NT2/D1 (cell line): Measurements from ENCODE around the gene GSTO2.

Experiments
- DNase-seq: peaks from one replicate; pipeline ENCODE4 v3.0.0-alpha.2; 2011; ENCODE audit warnings: low read depth, low spot score
- H3K27me3 ChIP-seq: 2 replicates; pipeline ENCODE4 v1.6.0; 2011; ENCODE audit warnings: mild to moderate bottlenecking; ENCODE audit not compliant: insufficient read length, insufficient read depth
- H3K36me3 ChIP-seq: 2 replicates; pipeline ENCODE4 v1.6.1; 2011; ENCODE audit warnings: mild to moderate bottlenecking, low read length, mixed read lengths; ENCODE audit not compliant: insufficient read depth, insufficient read length
- H3K4me1 ChIP-seq: 2 replicates; pipeline ENCODE4 v1.5.1; 2011; ENCODE audit not compliant: insufficient read depth, insufficient read length
- H3K4me3 ChIP-seq: 2 replicates; pipeline ENCODE4 v1.5.1; 2011; ENCODE audit warnings: low read depth; ENCODE audit not compliant: insufficient read length
- H3K9ac ChIP-seq: 2 replicates; pipeline ENCODE4 v1.6.0; 2011; ENCODE audit warnings: low read depth; ENCODE audit not compliant: insufficient read length
- H3K9me3 ChIP-seq: 2 replicates; pipeline ENCODE4 v1.5.1; 2011; ENCODE audit warnings: mild to moderate bottlenecking, low read length; ENCODE audit not compliant: insufficient read depth
- SUZ12 ChIP-seq: IDR thresholded peaks from 2 replicates; pipeline ENCODE4 v1.6.1; 2011; ENCODE audit not compliant: insufficient read length, insufficient read depth; ENCODE audit errors: extremely low read depth
- YY1 ChIP-seq: IDR thresholded peaks from 2 replicates; pipeline ENCODE4 v1.6.1; 2011; ENCODE audit not compliant: insufficient read length, insufficient read depth
- ZNF274 ChIP-seq: IDR thresholded peaks from 2 replicates; pipeline ENCODE4 v1.6.1; 2011; ENCODE audit warnings: mild to moderate bottlenecking, low read depth, low read length

The GSTO2 gene

GRCh38 chr10:104259999-104260774, 8.8 kb upstream of the GSTO2 start:
- peaks cover 78% of the 10 kb centered on the region for H3K36me3 ChIP-seq
- H3K4me1 ChIP-seq, result no peaks in the 10 kb centered on the region
- no peaks in the 10 kb centered on the region for H3K27me3 ChIP-seq
- no peak for TF ChIP-seq ZNF274
- no peak for TF ChIP-seq YY1
- no peak for TF ChIP-seq SUZ12
- DNase-seq, result no peak
- H3K9me3 ChIP-seq, result no peaks in the 10 kb centered on the region
- no peak overlapping the region for H3K4me3 ChIP-seq
- no peak overlapping the region for H3K9ac ChIP-seq

- Histone ChIP-seq H3K4me1 (no peaks in the 10 kb centered on the region), H3K4me3 (no peak overlapping the region), H3K27me3 (no peaks in the 10 kb centered on the region), H3K9ac (no peak overlapping the region), H3K36me3 (peaks cover 83% of the 10 kb centered on the region), H3K9me3 (no peaks in the 10 kb centered on the region)
- no peak for TF ChIP-seq YY1
- DNase-seq, result no peak
Measured at GRCh38 chr10:104260775-104261115, 8.2 kb upstream of the GSTO2 start.

DNA sequence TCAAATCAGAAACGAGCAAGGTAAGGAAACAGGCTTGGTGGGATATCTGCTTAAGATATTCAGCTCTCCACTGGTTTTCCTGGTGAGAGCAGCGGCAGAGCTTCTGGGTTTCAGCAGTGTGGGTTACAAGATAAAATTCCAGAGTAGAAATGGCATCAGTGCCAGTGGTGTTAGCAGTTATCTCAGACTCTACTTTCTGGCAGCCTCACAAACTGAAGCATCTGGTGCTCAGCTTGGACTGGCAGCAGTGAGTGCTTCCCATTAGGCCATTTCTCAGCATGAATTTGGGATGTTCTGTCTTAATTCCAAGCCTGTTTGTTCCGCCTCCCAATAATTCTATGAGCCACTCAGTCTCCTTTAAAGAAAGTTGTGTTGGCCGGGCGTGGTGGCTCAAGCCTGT, 6.9 kb upstream of the GSTO2 start:
- H3K9me3 ChIP-seq, result no peaks in the 10 kb centered on the region
- no peak for DNase-seq
- H3K4me1 ChIP-seq, result no peaks in the 10 kb centered on the region
- no peak overlapping the region for H3K4me3 ChIP-seq
- peaks cover 95% of the 10 kb centered on the region for H3K36me3 ChIP-seq
- H3K27me3 ChIP-seq, result no peaks in the 10 kb centered on the region
- TF ChIP-seq ZNF274 (no peak), YY1 (no peak), SUZ12 (no peak)
- H3K9ac ChIP-seq, result no peak overlapping the region

DNA sequence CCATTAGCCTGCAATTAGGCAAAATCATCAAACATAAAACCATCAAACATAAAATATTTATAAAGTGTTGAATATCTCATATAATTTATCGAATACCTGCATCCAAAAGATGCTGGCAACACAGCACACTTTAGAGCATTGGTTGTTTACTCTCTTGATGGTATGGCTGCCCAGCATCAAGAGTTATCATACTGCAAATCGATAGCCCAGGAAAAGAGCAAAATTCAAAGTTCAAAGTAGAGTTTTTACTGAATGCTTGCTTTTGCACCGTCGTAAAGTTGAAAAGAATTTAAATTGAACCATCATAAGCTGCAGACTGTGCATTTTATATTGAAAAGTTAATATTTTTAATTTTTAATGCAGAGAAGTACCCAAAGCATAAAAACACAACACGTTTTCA, 4.2 kb upstream of the GSTO2 start:
- DNase-seq, result no peak
- Histone ChIP-seq H3K9ac (no peak overlapping the region), H3K36me3 (peaks cover 81% of the 10 kb centered on the region), H3K27me3 (no peaks in the 10 kb centered on the region), H3K4me3 (no peak overlapping the region), H3K9me3 (no peaks in the 10 kb centered on the region), H3K4me1 (no peaks in the 10 kb centered on the region)
- no peak for TF ChIP-seq SUZ12
- no peak for TF ChIP-seq YY1
- no peak for TF ChIP-seq ZNF274

DNA sequence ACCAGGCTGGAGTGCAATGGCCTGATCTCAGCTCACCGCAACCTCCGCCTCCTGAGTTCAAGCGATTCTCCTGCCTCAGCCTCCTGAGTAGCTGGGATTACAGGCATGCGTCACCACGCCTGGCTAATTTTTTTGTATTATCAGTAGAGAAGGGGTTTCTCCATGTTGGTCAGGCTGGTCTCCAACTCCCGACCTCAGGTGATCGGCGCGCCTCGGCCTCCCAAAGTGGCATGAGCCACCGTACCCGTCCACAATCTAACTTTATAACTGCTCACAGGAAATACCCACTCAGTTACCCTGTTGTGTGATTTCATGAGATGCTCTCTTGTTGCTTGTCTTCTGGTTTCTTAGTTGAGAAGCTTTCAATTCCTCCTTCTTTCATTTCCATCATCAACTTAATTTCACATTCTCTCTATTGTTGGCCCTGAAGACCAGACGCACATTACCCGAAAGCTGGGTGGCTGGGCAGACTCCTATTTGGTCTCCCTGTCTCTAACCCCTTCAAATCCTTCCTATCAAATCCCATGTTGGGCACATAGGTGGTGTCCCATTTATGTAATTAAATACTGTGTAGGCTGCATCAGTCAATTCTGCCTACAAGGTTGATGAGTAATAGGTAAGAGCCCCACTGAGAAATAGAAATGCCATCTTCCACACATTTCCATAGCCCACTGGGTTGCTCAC, 1.1 kb upstream of the GSTO2 start:
- no peaks in the 10 kb centered on the region for H3K4me1 ChIP-seq
- peak overlapping the region; percentile 75 for H3K4me3 ChIP-seq
- no peak for DNase-seq
- no peaks in the 10 kb centered on the region for H3K27me3 ChIP-seq
- peaks cover 51% of the 10 kb centered on the region for H3K36me3 ChIP-seq
- peak overlapping the region; percentile 87 for H3K9ac ChIP-seq
- TF ChIP-seq SUZ12, result no peak
- no peaks in the 10 kb centered on the region for H3K9me3 ChIP-seq

DNA sequence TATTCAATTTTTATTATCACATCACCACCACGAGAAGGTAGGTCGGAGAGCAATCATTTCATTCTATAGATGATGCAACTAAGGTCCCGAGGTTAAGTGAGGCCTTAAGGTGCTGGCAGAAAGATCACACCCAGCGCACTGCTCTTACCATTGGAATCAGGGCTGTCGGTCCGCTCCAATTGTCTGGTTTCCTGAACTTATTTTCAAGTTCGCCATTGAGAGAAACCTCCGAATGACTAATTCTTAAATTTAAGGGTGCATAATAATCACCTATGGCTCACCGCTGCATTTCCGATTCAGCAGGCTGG, 625 bp upstream of the GSTO2 start:
- H3K9me3 ChIP-seq, result no peaks in the 10 kb centered on the region
- peak overlapping the region; percentile 75 for H3K4me3 ChIP-seq
- no peaks in the 10 kb centered on the region for H3K4me1 ChIP-seq
- H3K27me3 ChIP-seq, result no peaks in the 10 kb centered on the region
- no peak for DNase-seq
- H3K36me3 ChIP-seq, result peaks cover 47% of the 10 kb centered on the region
- H3K9ac ChIP-seq, result peak overlapping the region; percentile 87
- TF ChIP-seq YY1 (no peak), SUZ12 (no peak), ZNF274 (no peak)

DNA sequence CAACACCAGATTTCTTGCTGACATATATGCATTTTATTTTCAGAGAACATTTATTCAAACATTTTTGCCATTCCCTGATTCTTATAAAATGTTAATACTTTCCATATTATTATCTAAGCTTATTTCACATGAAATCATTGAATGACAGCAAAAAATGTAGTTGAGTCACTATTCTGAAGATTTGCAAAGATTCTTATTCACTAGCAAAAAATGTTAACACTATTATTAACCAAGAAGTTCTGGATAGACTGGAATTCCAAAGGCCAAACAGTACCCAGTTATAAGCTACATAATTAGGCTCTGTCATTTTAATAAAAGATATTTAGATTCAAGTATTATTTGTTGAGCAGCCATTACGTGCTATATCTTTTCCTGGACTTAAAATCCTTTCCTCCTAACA, 4.3 kb downstream of the GSTO2 start:
- no peak for DNase-seq
- no peak for TF ChIP-seq ZNF274
- TF ChIP-seq SUZ12, result no peak
- no peak for TF ChIP-seq YY1
- no peak overlapping the region for H3K4me3 ChIP-seq
- H3K36me3 ChIP-seq, result peaks cover under 1% of the 10 kb centered on the region
- H3K27me3 ChIP-seq, result no peaks in the 10 kb centered on the region
- no peaks in the 10 kb centered on the region for H3K9me3 ChIP-seq
- H3K9ac ChIP-seq, result no peak overlapping the region
- no peaks in the 10 kb centered on the region for H3K4me1 ChIP-seq
